ENCODE data around the gene PARD3B. TPM values are rescaled to one million over a fixed set of nuclear protein-coding genes. Genes with fewer than 3 reads are reported as not detected.
A peak's percentile ranks its signal among the peaks of the same experiment; 100 is the strongest.

The PARD3B gene
- total RNA-seq, 1 experiment from 2014 or later, result 3.9 TPM

DNA sequence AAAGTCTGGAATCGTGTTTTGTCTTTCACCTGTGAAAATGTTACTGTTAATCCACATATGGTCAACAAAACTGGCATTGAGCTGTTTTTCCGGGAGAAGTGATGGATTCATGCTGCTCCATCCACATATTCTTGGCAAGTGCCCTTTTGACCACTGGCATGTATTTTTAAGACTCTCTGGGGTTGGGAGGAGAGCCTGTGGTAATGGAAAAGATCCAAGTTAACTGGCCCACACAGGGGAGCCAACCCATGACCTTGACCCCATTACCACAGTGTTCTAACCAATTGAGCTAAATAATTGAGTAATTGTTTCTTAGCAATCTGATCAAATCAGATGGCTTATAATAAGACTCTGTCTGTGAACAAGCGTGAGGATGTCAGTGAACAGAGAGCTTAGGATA, 840.8 kb downstream of the PARD3B start:
- POLR2A ChIA-PET (ENCODE audit: unreplicated experiment), result no interaction called here

DNA sequence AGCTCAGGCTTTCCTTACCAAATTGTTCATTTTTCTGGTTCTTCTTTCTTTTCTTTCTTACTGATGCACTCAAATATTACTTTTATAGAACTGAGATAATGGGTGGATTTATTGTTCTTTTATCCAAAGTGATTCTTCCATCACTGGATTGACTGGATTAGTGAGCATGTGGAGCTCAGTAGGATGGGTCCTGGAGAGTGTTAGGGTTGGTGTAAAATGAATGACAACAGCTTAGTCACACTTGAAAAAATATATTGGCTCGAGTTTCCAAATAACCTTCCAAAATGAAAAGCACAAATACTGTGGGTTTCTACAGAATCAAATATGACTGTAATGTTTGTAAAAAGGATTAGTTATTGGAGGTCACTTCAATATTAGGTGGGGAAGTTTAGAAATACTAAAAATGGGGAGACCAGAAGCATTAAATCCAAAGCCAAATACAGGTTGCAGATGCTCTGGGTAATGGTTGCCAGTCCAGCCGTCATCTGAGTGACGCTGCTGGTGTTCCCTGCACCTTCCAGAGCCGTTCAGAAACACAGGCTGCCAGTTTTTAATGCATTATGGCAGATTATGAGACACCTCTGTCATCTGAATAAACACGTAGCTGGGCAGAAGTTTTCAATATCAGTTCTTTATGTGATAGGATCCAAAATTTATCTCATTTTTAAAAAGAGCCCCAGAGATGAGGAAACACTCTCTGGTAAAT, 842.2 kb downstream of the PARD3B start:
- H2AFZ ChIP-seq (ENCODE audit: low read length), result no peak overlapping the region
- H3K9me2 ChIP-seq (replicated peaks; ENCODE audit: low read length), result no peaks in the 10 kb centered on the region
- no peaks in the 10 kb centered on the region; the same call in 1 of the 2 replicates for H3K4me1 ChIP-seq (ENCODE audit: insufficient read depth, low read length)
- BruUV-seq (replicated peaks), result no TSS peak
- no peak overlapping the region for H3K4me3 ChIP-seq (ENCODE audit: low read length)
- CTCF ChIA-PET, result interaction anchor here (0.6 kb wide), 2 partner anchors 69 to 137 kb away, joined by 3 read pairs; no protein-coding TSS in a partner anchor
- no peaks in the 10 kb centered on the region for H3K79me2 ChIP-seq (ENCODE audit: low read length)
- TF ChIP-seq, protein P1, sequence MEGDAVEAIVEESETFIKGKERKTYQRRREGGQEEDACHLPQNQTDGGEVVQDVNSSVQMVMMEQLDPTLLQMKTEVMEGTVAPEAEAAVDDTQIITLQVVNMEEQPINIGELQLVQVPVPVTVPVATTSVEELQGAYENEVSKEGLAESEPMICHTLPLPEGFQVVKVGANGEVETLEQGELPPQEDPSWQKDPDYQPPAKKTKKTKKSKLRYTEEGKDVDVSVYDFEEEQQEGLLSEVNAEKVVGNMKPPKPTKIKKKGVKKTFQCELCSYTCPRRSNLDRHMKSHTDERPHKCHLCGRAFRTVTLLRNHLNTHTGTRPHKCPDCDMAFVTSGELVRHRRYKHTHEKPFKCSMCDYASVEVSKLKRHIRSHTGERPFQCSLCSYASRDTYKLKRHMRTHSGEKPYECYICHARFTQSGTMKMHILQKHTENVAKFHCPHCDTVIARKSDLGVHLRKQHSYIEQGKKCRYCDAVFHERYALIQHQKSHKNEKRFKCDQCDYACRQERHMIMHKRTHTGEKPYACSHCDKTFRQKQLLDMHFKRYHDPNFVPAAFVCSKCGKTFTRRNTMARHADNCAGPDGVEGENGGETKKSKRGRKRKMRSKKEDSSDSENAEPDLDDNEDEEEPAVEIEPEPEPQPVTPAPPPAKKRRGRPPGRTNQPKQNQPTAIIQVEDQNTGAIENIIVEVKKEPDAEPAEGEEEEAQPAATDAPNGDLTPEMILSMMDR (conservative IDR thresholded peaks at IDR 0.05; ENCODE audit: low read depth, low read length), result no peak
- TF ChIP-seq EZH2phosphoT487 (IDR thresholded peaks at IDR 0.05; ENCODE audit: borderline replicate concordance, low read length) (no peak), EZH2 (IDR thresholded peaks at IDR 0.05; ENCODE audit: low read length, unreplicated experiment) (no peak)
- no peaks in the 10 kb centered on the region for H3F3A ChIP-seq (ENCODE audit: low read length, unreplicated experiment)
- intact Hi-C loops (cut with micrococcal nuclease), result no loop called here
- ATAC-seq (peak; percentile 68), DNase-seq (peak; percentile 18)
- H3K4me2 ChIP-seq (ENCODE audit: low read length), result no peak overlapping the region
- POLR2A ChIA-PET (ENCODE audit: unreplicated experiment), result no interaction called here
- H3K9ac ChIP-seq (ENCODE audit: low read length), result no peak overlapping the region
- no peak overlapping the region for H3K27ac ChIP-seq (ENCODE audit: low read length)
- no peaks in the 10 kb centered on the region for H3K27me3 ChIP-seq (ENCODE audit: low read length)
- no peaks in the 10 kb centered on the region for H3K36me3 ChIP-seq (ENCODE audit: low read depth, low read length)
- H3K9me3 ChIP-seq (ENCODE audit: low read length), result no peaks in the 10 kb centered on the region
- no peaks in the 10 kb centered on the region for H4K20me1 ChIP-seq (ENCODE audit: low read length)

More for the DNA sequence above, 840.8 kb downstream of the PARD3B start:
- H3K27me3 ChIP-seq (ENCODE audit: low read length), result no peaks in the 10 kb centered on the region
- ATAC-seq (no peak), DNase-seq (no peak)
- H4K20me1 ChIP-seq (ENCODE audit: low read length), result no peaks in the 10 kb centered on the region
- H3K9me2 ChIP-seq (replicated peaks; ENCODE audit: low read length), result no peaks in the 10 kb centered on the region
- no peaks in the 10 kb centered on the region for H3K79me2 ChIP-seq (ENCODE audit: low read length)
- H3K36me3 ChIP-seq (ENCODE audit: low read depth, low read length), result no peaks in the 10 kb centered on the region
- no peak overlapping the region for H3K9ac ChIP-seq (ENCODE audit: low read length)
- no peaks in the 10 kb centered on the region for H3F3A ChIP-seq (ENCODE audit: low read length, unreplicated experiment)
- H3K27ac ChIP-seq (ENCODE audit: low read length), result no peak overlapping the region
- BruUV-seq (replicated peaks), result no TSS peak
- TF ChIP-seq EZH2phosphoT487 (IDR thresholded peaks at IDR 0.05; ENCODE audit: borderline replicate concordance, low read length) (no peak), EZH2 (IDR thresholded peaks at IDR 0.05; ENCODE audit: low read length, unreplicated experiment) (no peak)
- TF ChIP-seq, protein P1 (conservative IDR thresholded peaks at IDR 0.05; ENCODE audit: low read depth, low read length), result no peak
- intact Hi-C loops (cut with micrococcal nuclease), result no loop called here
- CTCF ChIA-PET, result no interaction called here
- no peak overlapping the region for H3K4me2 ChIP-seq (ENCODE audit: low read length)
- H3K4me1 ChIP-seq (ENCODE audit: insufficient read depth, low read length), result no peaks in the 10 kb centered on the region; the same call in 1 of the 2 replicates
- no peak overlapping the region for H3K4me3 ChIP-seq (ENCODE audit: low read length)
- no peak overlapping the region for H2AFZ ChIP-seq (ENCODE audit: low read length)
- no peaks in the 10 kb centered on the region for H3K9me3 ChIP-seq (ENCODE audit: low read length)

DNA sequence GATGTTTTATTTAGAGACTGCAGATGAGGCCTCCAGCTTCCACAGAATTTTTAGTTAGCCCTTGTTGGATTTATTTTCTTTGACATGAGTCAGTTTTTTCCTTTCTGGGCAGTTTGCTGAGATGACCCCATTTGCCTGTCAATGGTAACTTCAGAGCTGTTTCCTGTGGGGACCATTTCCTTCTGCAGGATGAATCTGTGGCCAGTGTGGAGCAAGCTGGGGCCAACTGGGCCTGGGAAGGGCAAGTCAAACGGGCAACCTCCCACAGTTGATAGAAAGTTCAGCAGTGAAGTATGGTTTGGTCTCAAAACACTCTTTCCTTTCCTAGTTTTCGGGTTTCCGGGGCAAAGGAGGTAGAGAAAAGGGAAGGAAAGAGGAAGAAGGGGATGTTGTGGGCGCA, 845.6 kb downstream of the PARD3B start:
- no peak overlapping the region for H3K27ac ChIP-seq (ENCODE audit: low read length)
- no peak overlapping the region for H3K4me3 ChIP-seq (ENCODE audit: low read length)
- H3K4me1 ChIP-seq (ENCODE audit: insufficient read depth, low read length), result no peaks in the 10 kb centered on the region; the same call in 1 of the 2 replicates
- no peak overlapping the region for H2AFZ ChIP-seq (ENCODE audit: low read length)
- TF ChIP-seq, protein P1 (conservative IDR thresholded peaks at IDR 0.05; ENCODE audit: low read depth, low read length), result no peak
- no peak for TF ChIP-seq EZH2 (IDR thresholded peaks at IDR 0.05; ENCODE audit: low read length, unreplicated experiment)
- no peak for TF ChIP-seq EZH2phosphoT487 (IDR thresholded peaks at IDR 0.05; ENCODE audit: borderline replicate concordance, low read length)
- CTCF ChIA-PET, result no interaction called here
- ATAC-seq (no peak), DNase-seq (no peak)
- H3K79me2 ChIP-seq (ENCODE audit: low read length), result no peaks in the 10 kb centered on the region
- H3F3A ChIP-seq (ENCODE audit: low read length, unreplicated experiment), result no peaks in the 10 kb centered on the region
- intact Hi-C loops (cut with micrococcal nuclease), result no loop called here
- H3K9me3 ChIP-seq (ENCODE audit: low read length), result no peaks in the 10 kb centered on the region
- no TSS peak for BruUV-seq (replicated peaks)
- POLR2A ChIA-PET (ENCODE audit: unreplicated experiment), result no interaction called here
- H3K36me3 ChIP-seq (ENCODE audit: low read depth, low read length), result no peaks in the 10 kb centered on the region
- H3K9me2 ChIP-seq (replicated peaks; ENCODE audit: low read length), result no peaks in the 10 kb centered on the region
- H3K4me2 ChIP-seq (ENCODE audit: low read length), result no peak overlapping the region
- H3K9ac ChIP-seq (ENCODE audit: low read length), result no peak overlapping the region
- H3K27me3 ChIP-seq (ENCODE audit: low read length), result no peaks in the 10 kb centered on the region
- H4K20me1 ChIP-seq (ENCODE audit: low read length), result no peaks in the 10 kb centered on the region

Data from PC-3 (cell line).